GM19438 (cell line): ENCODE results near the gene METTL24.
"Not testable (repeated sequence)": the region's sequence is repeated elsewhere in the genome, so short reads cannot be mapped to it uniquely, and the experiment has no call there.

ENCODE experiments used
- ATAC-seq: cut with Tn5 transposase; IDR thresholded peaks from one replicate; pipeline ENCODE4 v1.9.1; 2021; ENCODE audit warnings: low read depth; ENCODE audit not compliant: unreplicated experiment

METTL24 gene

GRCh38 chr6:110363748-110364147 is 5.6 kb upstream of the METTL24 start:
- ATAC-seq, result no peak

GRCh38 chr6:110360676-110361075 is 2.5 kb upstream of the METTL24 start:
- ATAC-seq, result no peak

- ATAC-seq, result no peak
Observed at GRCh38 chr6:110359556-110359955, 1.4 kb upstream of the METTL24 start.

GRCh38 chr6:110358553-110359160 is 508 bp upstream of the METTL24 start:
- ATAC-seq, result no peak

- ATAC-seq, result no peak
Observed at GRCh38 chr6:110357298-110357663, 868 bp downstream of the METTL24 start.

GRCh38 chr6:110356778-110357177 is 1.4 kb downstream of the METTL24 start:
- no peak for ATAC-seq

GRCh38 chr6:110355727-110356126 is 2.4 kb downstream of the METTL24 start:
- no peak for ATAC-seq

GRCh38 chr6:110355022-110355421 is 3.1 kb downstream of the METTL24 start:
- no peak for ATAC-seq

GRCh38 chr6:110354153-110354552 is 4.0 kb downstream of the METTL24 start:
- no peak for ATAC-seq

GRCh38 chr6:110353457-110354001 is 4.6 kb downstream of the METTL24 start:
- no peak for ATAC-seq

GRCh38 chr6:110352563-110353262 is 5.4 kb downstream of the METTL24 start:
- no peak for ATAC-seq

GRCh38 chr6:110351986-110352385 is 6.2 kb downstream of the METTL24 start:
- ATAC-seq, result no peak

GRCh38 chr6:110351546-110351945 is 6.6 kb downstream of the METTL24 start:
- ATAC-seq, result no peak

GRCh38 chr6:110350593-110350992 is 7.6 kb downstream of the METTL24 start:
- not testable (repeated sequence) for ATAC-seq

- no peak for ATAC-seq
Observed at GRCh38 chr6:110348961-110349690, 9.0 kb downstream of the METTL24 start.

GRCh38 chr6:110345025-110345424 is 13.1 kb downstream of the METTL24 start:
- no peak for ATAC-seq

GRCh38 chr6:110342759-110343158 is 15.4 kb downstream of the METTL24 start:
- no peak for ATAC-seq

GRCh38 chr6:110341663-110342596 is 16.2 kb downstream of the METTL24 start:
- no peak for ATAC-seq

- no peak for ATAC-seq
Observed at GRCh38 chr6:110341067-110341466, 17.1 kb downstream of the METTL24 start.

GRCh38 chr6:110340392-110340965 is 17.7 kb downstream of the METTL24 start:
- no peak for ATAC-seq
